ENCODE results near the gene ARHGEF28. TPM values are rescaled to one million over a fixed set of nuclear protein-coding genes. Genes with fewer than 3 reads are reported as not detected.

ARHGEF28 gene
- 2.1 and 9.1 TPM in 2 replicates for total RNA-seq

GRCh38 chr5:73625944-73626811, at the start of gene ARHGEF28:
ARHGEF28 (plus strand) TSS chr5:73626196; CDS start chr5:73684852, 58,656 bp downstream.

Other genes starting within 250 kb of the ARHGEF28 start
- 13.2 and 18.0 TPM in 2 replicates for gene FOXD1, start 177.4 kb upstream of the ARHGEF28 start, total RNA-seq
- gene BTF3, start 127.8 kb upstream of the ARHGEF28 start, total RNA-seq = 511 and 785 TPM in 2 replicates
- 18.5 and 21.9 TPM in 2 replicates for gene ANKRA2, start 60.6 kb upstream of the ARHGEF28 start, total RNA-seq
- 12.3 and 14.5 TPM in 2 replicates for gene UTP15, start 60.5 kb upstream of the ARHGEF28 start, total RNA-seq

Measured in epithelial cell of alveolus of lung (primary cell).